Pons (tissue), 1 donor: ENCODE data around the gene CERKL.
A peak's percentile ranks its signal among the peaks of the same experiment; 100 is the strongest.

Experiments used
- DNase-seq: peaks from one replicate; pipeline ENCODE4 v3.0.0-alpha.2; 2016; ENCODE audit warnings: low spot score

CERKL gene

DNA sequence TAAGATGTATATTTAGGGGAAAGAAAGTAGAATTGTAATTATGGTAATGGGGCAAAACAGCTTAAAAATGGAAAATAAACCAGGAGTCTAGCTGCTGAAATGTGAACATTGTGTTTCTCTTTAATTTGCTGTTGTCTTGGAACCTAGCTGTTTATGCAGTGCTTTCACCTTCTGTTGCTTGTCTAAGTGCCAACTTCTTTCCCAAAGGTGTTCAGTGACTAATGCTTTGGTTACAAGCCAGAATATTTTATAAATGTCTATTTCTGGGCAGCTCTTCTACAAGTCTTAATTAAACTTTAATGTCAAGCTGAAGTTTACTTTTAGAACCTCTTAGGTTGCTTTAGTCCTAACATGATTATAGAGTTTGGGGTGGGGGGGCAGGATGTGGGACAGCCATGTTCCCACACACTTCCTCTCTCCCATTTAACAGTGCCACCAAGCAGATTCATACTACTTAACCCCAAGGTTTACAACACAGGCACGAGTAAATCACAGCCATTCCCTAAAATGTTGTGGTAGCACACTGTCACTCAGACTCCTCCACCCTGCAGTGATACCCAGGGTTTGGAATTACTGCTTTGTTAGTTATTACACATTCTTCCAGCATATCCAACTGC lies 139.1 kb downstream of the CERKL start:
- peak; percentile 9 for DNase-seq

DNA sequence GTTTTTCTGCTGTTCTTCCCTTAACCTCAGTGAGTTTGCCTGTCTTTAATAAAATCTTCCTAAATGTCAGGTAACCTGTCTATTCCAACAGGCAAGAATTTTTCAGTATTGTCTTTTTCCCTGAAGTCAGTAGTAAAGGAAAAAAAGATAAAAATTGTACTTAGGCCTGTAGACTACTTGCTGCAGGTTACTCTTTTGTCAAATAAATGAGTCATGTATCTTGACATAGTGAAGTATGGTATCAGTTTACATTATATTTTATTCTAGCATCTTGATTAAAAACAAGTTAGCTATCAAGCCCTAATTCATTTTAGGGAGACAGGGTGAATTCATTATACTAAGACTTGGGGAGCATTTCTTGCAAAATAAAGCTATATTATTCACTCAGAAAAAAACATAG lies 139.9 kb downstream of the CERKL start:
- DNase-seq, result no peak

DNA sequence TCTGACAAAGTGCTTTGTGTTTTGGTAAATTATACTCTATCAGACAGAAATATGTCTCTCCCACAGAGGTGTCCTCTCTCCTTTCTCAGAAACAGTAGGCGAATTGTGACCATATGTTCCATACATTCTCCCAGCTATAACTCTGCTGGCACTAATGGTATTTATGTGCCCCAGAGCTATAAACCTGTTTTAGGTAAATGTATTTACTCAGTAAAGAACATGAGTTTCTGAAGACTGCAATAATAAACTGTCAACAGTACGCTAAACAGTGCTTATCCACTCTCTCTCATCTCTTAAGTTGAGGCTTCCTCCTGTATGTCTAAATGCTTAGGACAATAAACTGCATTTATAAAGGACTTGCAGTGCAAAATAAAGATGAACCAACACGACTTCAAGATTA lies 141.2 kb downstream of the CERKL start:
- no peak for DNase-seq

DNA sequence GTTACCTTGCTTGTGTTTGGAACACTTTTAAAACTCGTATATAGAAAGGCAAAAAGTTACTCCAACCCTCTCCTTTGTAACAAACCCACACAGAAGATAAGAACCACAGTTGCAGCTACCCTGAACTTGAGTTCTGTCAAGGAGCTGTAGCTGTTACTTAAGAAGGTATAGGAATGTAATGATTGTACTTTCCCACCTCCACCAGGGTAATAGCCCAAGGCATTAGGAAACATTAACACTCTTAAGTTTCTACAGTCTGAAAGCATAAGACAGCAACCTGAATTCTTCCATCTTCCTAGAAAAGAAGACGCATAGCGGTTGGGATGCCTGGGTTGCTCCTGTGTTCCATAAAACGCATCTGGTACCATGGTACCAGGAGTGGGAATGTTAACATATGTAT lies 156.7 kb downstream of the CERKL start:
- no peak for DNase-seq

DNA sequence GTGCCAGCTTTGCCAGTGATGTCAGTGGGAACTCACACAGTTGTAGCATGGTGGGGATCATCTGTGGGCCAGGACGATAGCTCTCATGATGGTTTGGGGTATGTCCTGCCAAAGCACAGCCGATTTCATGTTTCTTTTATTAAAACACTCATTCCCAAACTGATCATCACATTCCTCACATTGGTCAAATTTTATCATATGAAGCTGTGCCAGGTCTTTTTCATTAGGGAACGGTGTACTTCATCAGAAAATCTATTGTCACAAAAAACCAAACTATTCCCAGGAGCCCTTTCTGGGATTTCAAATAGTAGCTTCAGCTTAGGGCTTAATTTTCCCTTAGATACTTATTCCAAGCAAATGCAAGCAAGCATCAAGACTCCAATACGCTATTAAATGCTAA lies 157.7 kb downstream of the CERKL start:
- no peak for DNase-seq
